Adipocyte (in vitro differentiated cells): ENCODE data around the gene NSA2.
"Not testable (repeated sequence)": the region's sequence is repeated elsewhere in the genome, so short reads cannot be mapped to it uniquely, and the experiment has no call there.

Experiments
- DNase-seq: peaks from one replicate; pipeline ENCODE4 v3.0.0-alpha.2; 2015; ENCODE audit warnings: low read depth
- H3K27me3 ChIP-seq: replicated peaks from 2 replicates; pipeline ENCODE4 v1.7.0; 2013; ENCODE audit warnings: mild to moderate bottlenecking, low read length, moderate library complexity; ENCODE audit not compliant: control insufficient read depth, insufficient read depth
- H3K36me3 ChIP-seq: 2 replicates; pipeline ENCODE4 v1.7.0; 2013; ENCODE audit warnings: low read length, mild to moderate bottlenecking, moderate library complexity; ENCODE audit not compliant: control insufficient read depth, insufficient read depth, severe bottlenecking
- H3K4me1 ChIP-seq: 2 replicates; pipeline ENCODE4 v1.7.0; 2013; ENCODE audit warnings: mild to moderate bottlenecking, low read length, moderate library complexity; ENCODE audit not compliant: control insufficient read depth, insufficient read depth
- H3K4me3 ChIP-seq: 2 replicates; pipeline ENCODE4 v1.7.0; 2013; ENCODE audit warnings: mild to moderate bottlenecking, low read length, moderate library complexity
- H3K9ac ChIP-seq: 2 replicates; pipeline ENCODE4 v1.7.0; 2013; ENCODE audit warnings: mild to moderate bottlenecking, low read length, moderate library complexity
- H3K9me3 ChIP-seq: 2 replicates; pipeline ENCODE4 v1.7.0; 2013; ENCODE audit warnings: mild to moderate bottlenecking, low read length, moderate library complexity; ENCODE audit not compliant: control insufficient read depth

Gene NSA2

GRCh38 chr5:74766849-74767578 lies at the start of gene NSA2, which contains the start of gene GFM2:
Gene NSA2 (plus strand): TSS chr5:74767249. CDS start chr5:74767361, 112 bp downstream.
Gene GFM2 (minus strand): TSS chr5:74767117. CDS start chr5:74763742, 3,375 bp downstream.
- Histone ChIP-seq H3K4me3 (peak within 1 kb of the TSS; percentile 98), H3K4me1 (peaks cover 33% of the 10 kb centered on the region), H3K9ac (peak within 1 kb of the TSS; percentile 95), H3K36me3 (peaks cover 34% of the 10 kb centered on the region), H3K9me3 (no peaks in the 10 kb centered on the region), H3K27me3 (no peaks in the 10 kb centered on the region)
- DNase-seq: peak; percentile 98

GRCh38 chr5:74717596-74717995 lies 49.5 kb upstream of the NSA2 start:
- Histone ChIP-seq H3K9me3 (no peaks in the 10 kb centered on the region), H3K9ac (no peak overlapping the region), H3K4me3 (no peak overlapping the region), H3K27me3 (no peaks in the 10 kb centered on the region), H3K36me3 (peaks cover 67% of the 10 kb centered on the region), H3K4me1 (no peaks in the 10 kb centered on the region)
- no peak for DNase-seq

GRCh38 chr5:74722271-74722670 lies 44.8 kb upstream of the NSA2 start:
- H3K9ac ChIP-seq: no peak overlapping the region
- no peak overlapping the region for H3K4me3 ChIP-seq
- no peaks in the 10 kb centered on the region for H3K4me1 ChIP-seq
- H3K27me3 ChIP-seq: no peaks in the 10 kb centered on the region
- peak; percentile 1 for DNase-seq
- H3K36me3 ChIP-seq: peaks cover 95% of the 10 kb centered on the region
- H3K9me3 ChIP-seq: no peaks in the 10 kb centered on the region

GRCh38 chr5:74725331-74725730 lies 41.7 kb upstream of the NSA2 start:
- Histone ChIP-seq H3K4me3 (no peak overlapping the region), H3K27me3 (no peaks in the 10 kb centered on the region), H3K4me1 (no peaks in the 10 kb centered on the region), H3K9ac (no peak overlapping the region), H3K36me3 (peaks cover 98% of the 10 kb centered on the region), H3K9me3 (no peaks in the 10 kb centered on the region)
- no peak for DNase-seq

- no peak overlapping the region for H3K9ac ChIP-seq
- no peak overlapping the region for H3K4me3 ChIP-seq
- no peaks in the 10 kb centered on the region for H3K9me3 ChIP-seq
- H3K27me3 ChIP-seq: no peaks in the 10 kb centered on the region
- no peaks in the 10 kb centered on the region for H3K4me1 ChIP-seq
- no peak for DNase-seq
- H3K36me3 ChIP-seq: peaks cover 85% of the 10 kb centered on the region
Measured at GRCh38 chr5:74736759-74737158, 30.3 kb upstream of the NSA2 start.

- H3K27me3 ChIP-seq: no peaks in the 10 kb centered on the region
- H3K4me3 ChIP-seq: no peak overlapping the region
- peaks cover 78% of the 10 kb centered on the region for H3K36me3 ChIP-seq
- no peak overlapping the region for H3K9ac ChIP-seq
- H3K9me3 ChIP-seq: no peaks in the 10 kb centered on the region
- H3K4me1 ChIP-seq: no peaks in the 10 kb centered on the region
- DNase-seq: no peak
Measured at GRCh38 chr5:74738406-74738805, 28.6 kb upstream of the NSA2 start.

GRCh38 chr5:74748742-74749141 lies 18.3 kb upstream of the NSA2 start:
- H3K27me3 ChIP-seq, H3K9ac ChIP-seq, DNase-seq, H3K4me1 ChIP-seq, H3K4me3 ChIP-seq, H3K9me3 ChIP-seq: not testable (repeated sequence)
- H3K36me3 ChIP-seq: peaks cover 69% of the 10 kb centered on the region

- Histone ChIP-seq H3K9ac (no peak overlapping the region), H3K27me3 (no peaks in the 10 kb centered on the region), H3K9me3 (peaks cover under 1% of the 10 kb centered on the region), H3K4me3 (no peak overlapping the region), H3K4me1 (peaks cover 27% of the 10 kb centered on the region), H3K36me3 (peaks cover 56% of the 10 kb centered on the region)
- no peak for DNase-seq
Measured at GRCh38 chr5:74761241-74761640, 5.8 kb upstream of the NSA2 start.

- peaks cover 27% of the 10 kb centered on the region for H3K4me1 ChIP-seq
- H3K9me3 ChIP-seq: no peaks in the 10 kb centered on the region
- H3K4me3 ChIP-seq: no peak overlapping the region
- DNase-seq: peak; percentile 71
- H3K27me3 ChIP-seq: no peaks in the 10 kb centered on the region
- no peak overlapping the region for H3K9ac ChIP-seq
- peaks cover 43% of the 10 kb centered on the region for H3K36me3 ChIP-seq
Measured at GRCh38 chr5:74762599-74762998, 4.5 kb upstream of the NSA2 start.

- H3K36me3 ChIP-seq: peaks cover 34% of the 10 kb centered on the region
- no peak overlapping the region for H3K4me3 ChIP-seq
- no peaks in the 10 kb centered on the region for H3K9me3 ChIP-seq
- no peak overlapping the region for H3K9ac ChIP-seq
- no peaks in the 10 kb centered on the region for H3K27me3 ChIP-seq
- H3K4me1 ChIP-seq: peaks cover 33% of the 10 kb centered on the region
- DNase-seq: peak; percentile 29
Measured at GRCh38 chr5:74763504-74763903, 3.5 kb upstream of the NSA2 start.

- no peak for DNase-seq
- H3K36me3 ChIP-seq: peaks cover 32% of the 10 kb centered on the region
- H3K9ac ChIP-seq: peak overlapping the region; percentile 95
- H3K4me1 ChIP-seq: peaks cover 33% of the 10 kb centered on the region
- H3K27me3 ChIP-seq: no peaks in the 10 kb centered on the region
- H3K4me3 ChIP-seq: peak overlapping the region; percentile 98
- H3K9me3 ChIP-seq: no peaks in the 10 kb centered on the region
Measured at GRCh38 chr5:74765201-74765600, 1.8 kb upstream of the NSA2 start.

GRCh38 chr5:74765929-74766328 lies 1.1 kb upstream of the NSA2 start:
- H3K27me3 ChIP-seq: no peaks in the 10 kb centered on the region
- peak overlapping the region; percentile 95 for H3K9ac ChIP-seq
- peaks cover 34% of the 10 kb centered on the region for H3K36me3 ChIP-seq
- H3K4me1 ChIP-seq: peaks cover 33% of the 10 kb centered on the region
- H3K9me3 ChIP-seq: no peaks in the 10 kb centered on the region
- no peak for DNase-seq
- H3K4me3 ChIP-seq: peak overlapping the region; percentile 98
